Mesenchymal stem cell (in vitro differentiated cells and primary cell): Measurements from ENCODE around the gene CEP89.
"Not testable (repeated sequence)": the region's sequence is repeated elsewhere in the genome, so short reads cannot be mapped to it uniquely, and the experiment has no call there.

Experiments used
- DNase-seq: peaks from one replicate; pipeline ENCODE4 v3.0.0-alpha.2; 2013
- H2AFZ ChIP-seq: one replicate; pipeline ENCODE4 v1.6.1; 2013; ENCODE audit warnings: low read depth, mild to moderate bottlenecking, control low read depth, inconsistent platforms, low read length, moderate library complexity
- H2AK5ac ChIP-seq: 2 replicates; pipeline ENCODE4 v1.6.1; 2013; ENCODE audit warnings: low read length, moderate library complexity, mild to moderate bottlenecking, inconsistent platforms; ENCODE audit not compliant: severe bottlenecking
- H2BK120ac ChIP-seq: one replicate; pipeline ENCODE4 v1.6.1; 2013; ENCODE audit warnings: low read depth, mild to moderate bottlenecking, inconsistent platforms, low read length, moderate library complexity
- H2BK12ac ChIP-seq, 2 experiments: one replicate each; pipeline ENCODE4 v1.6.1; 2013; ENCODE audit warnings: inconsistent platforms in 2 of 2, low read length in 2 of 2, mild to moderate bottlenecking in 2 of 2, moderate library complexity in 2 of 2, control low read depth in 1 of 2
- H2BK15ac ChIP-seq: one replicate; pipeline ENCODE4 v1.6.1; 2013; ENCODE audit warnings: mild to moderate bottlenecking, low read depth, inconsistent platforms; ENCODE audit not compliant: poor library complexity, severe bottlenecking
- H2BK5ac ChIP-seq: 2 replicates; pipeline ENCODE4 v1.6.1; 2013; ENCODE audit warnings: low read depth, mild to moderate bottlenecking, low read length, control low read depth, inconsistent platforms; ENCODE audit not compliant: poor library complexity, severe bottlenecking
- H3K14ac ChIP-seq, 2 experiments: one replicate each; pipeline ENCODE4 v1.6.1; 2013; ENCODE audit warnings: inconsistent platforms in 2 of 2, low read length in 2 of 2, control low read depth in 1 of 2, mild to moderate bottlenecking in 1 of 2, moderate library complexity in 1 of 2
- H3K18ac ChIP-seq, 2 experiments: one replicate each; pipeline ENCODE4 v1.6.1; 2013; ENCODE audit warnings: inconsistent platforms in 2 of 2, low read length in 2 of 2, control low read depth in 1 of 2, low read depth in 1 of 2, mild to moderate bottlenecking in 1 of 2
- H3K23ac ChIP-seq, 2 experiments: one replicate each; pipeline ENCODE4 v1.6.1; 2013; ENCODE audit warnings: inconsistent platforms in 2 of 2, low read length in 2 of 2, mild to moderate bottlenecking in 2 of 2, moderate library complexity in 2 of 2, control low read depth in 1 of 2
- H3K27ac ChIP-seq: 2 replicates; pipeline ENCODE4 v1.5.1; 2013; ENCODE audit warnings: mild to moderate bottlenecking, moderate library complexity, low read length, control low read depth, inconsistent platforms; ENCODE audit not compliant: poor library complexity, severe bottlenecking
- H3K27me3 ChIP-seq, 2 experiments: 2 replicates each; pipeline versions ENCODE4 v1.6.1 to v1.7.0; 2013; ENCODE audit warnings: low read length in 2 of 2, mild to moderate bottlenecking in 2 of 2, moderate library complexity in 2 of 2, control low read depth in 1 of 2, inconsistent platforms in 1 of 2; ENCODE audit not compliant: control insufficient read depth in 1 of 2, insufficient read depth in 1 of 2
- H3K36me3 ChIP-seq, 2 experiments: 2 replicates each; pipeline versions ENCODE4 v1.6.1 to v1.7.0; 2013; ENCODE audit warnings: low read length in 2 of 2, control low read depth in 1 of 2, inconsistent platforms in 1 of 2, low read depth in 1 of 2, mild to moderate bottlenecking in 1 of 2; ENCODE audit not compliant: insufficient read depth in 2 of 2, control insufficient read depth in 1 of 2
- H3K4ac ChIP-seq, 2 experiments: one replicate each; pipeline ENCODE4 v1.6.1; 2013; ENCODE audit warnings: inconsistent platforms in 2 of 2, low read length in 2 of 2, mild to moderate bottlenecking in 2 of 2, moderate library complexity in 2 of 2, control low read depth in 1 of 2, low read depth in 1 of 2
- H3K4me1 ChIP-seq: 2 replicates; pipeline ENCODE4 v1.6.1; 2013; ENCODE audit warnings: low read depth, low read length, control low read depth; ENCODE audit not compliant: control insufficient read depth, insufficient read depth
- H3K4me2 ChIP-seq: 2 replicates; pipeline ENCODE4 v1.6.1; 2013; ENCODE audit warnings: low read length, mild to moderate bottlenecking, inconsistent platforms; ENCODE audit not compliant: poor library complexity, severe bottlenecking
- H3K4me3 ChIP-seq, 2 experiments: 2 replicates each; pipeline versions ENCODE4 v1.5.1 to v1.7.0; 2013; ENCODE audit warnings: low read length in 2 of 2, mild to moderate bottlenecking in 2 of 2, control low read depth in 1 of 2, low read depth in 1 of 2; ENCODE audit not compliant: insufficient read depth in 1 of 2
- H3K79me1 ChIP-seq: replicated peaks from 2 replicates; pipeline ENCODE4 v1.6.1; 2013; ENCODE audit warnings: mild to moderate bottlenecking, control low read depth, low read length, inconsistent platforms; ENCODE audit not compliant: poor library complexity, severe bottlenecking
- H3K9ac ChIP-seq: 2 replicates; pipeline ENCODE4 v1.7.0; 2013; ENCODE audit warnings: mild to moderate bottlenecking, low read length, moderate library complexity
- H3K9me3 ChIP-seq: 2 replicates; pipeline ENCODE4 v1.7.0; 2013; ENCODE audit warnings: mild to moderate bottlenecking, low read length; ENCODE audit not compliant: control insufficient read depth
- H4K8ac ChIP-seq: one replicate; pipeline ENCODE4 v1.6.1; 2013; ENCODE audit warnings: inconsistent platforms, mild to moderate bottlenecking, low read length, moderate library complexity
- H4K91ac ChIP-seq: one replicate; pipeline ENCODE4 v1.6.1; 2013; ENCODE audit warnings: mild to moderate bottlenecking, low read length, inconsistent platforms
- WGBS: methylation state at CpG from one replicate; pipeline ENCODE4 v1.1.7; 2013; ENCODE audit warnings: mixed read lengths; 5-methylcytosine and 5-hydroxymethylcytosine counted together

CEP89 gene

GRCh38 chr19:32857584-32857983, 114.2 kb downstream of the CEP89 start:
- H3K23ac ChIP-seq: no peak overlapping the region
- H3K9me3 ChIP-seq: no peaks in the 10 kb centered on the region
- H3K27ac ChIP-seq: no peak overlapping the region
- no peak overlapping the region for H2BK12ac ChIP-seq
- no peaks in the 10 kb centered on the region for H3K36me3 ChIP-seq
- no peak overlapping the region for H3K18ac ChIP-seq
- H3K4ac ChIP-seq: no peak overlapping the region
- no peak overlapping the region for H3K14ac ChIP-seq
- no peak overlapping the region for H2BK15ac ChIP-seq
- H2AK5ac ChIP-seq: no peak overlapping the region
- no peaks in the 10 kb centered on the region for H3K27me3 ChIP-seq
- H3K4me3 ChIP-seq: no peak overlapping the region
- peaks cover 3% of the 10 kb centered on the region for H3K4me1 ChIP-seq
- H4K91ac ChIP-seq: no peak overlapping the region
- H2BK120ac ChIP-seq: no peak overlapping the region
- H3K9ac ChIP-seq: no peak overlapping the region
- H3K4me2 ChIP-seq: no peak overlapping the region
- no peak overlapping the region for H2BK5ac ChIP-seq
- no peak overlapping the region for H4K8ac ChIP-seq
- DNase-seq: no peak
- H2AFZ ChIP-seq: no peak overlapping the region
- WGBS: 91% methylated on average over 5 of the region's 5 CpGs
- H3K79me1 ChIP-seq: no peaks in the 10 kb centered on the region

- H3K4me2 ChIP-seq, H2BK120ac ChIP-seq, H4K8ac ChIP-seq, H3K27ac ChIP-seq, H4K91ac ChIP-seq, H2BK15ac ChIP-seq, H2AK5ac ChIP-seq, H2BK5ac ChIP-seq, H3K4me3 ChIP-seq, H3K79me1 ChIP-seq, H3K23ac ChIP-seq, H2BK12ac ChIP-seq, H3K4ac ChIP-seq, H3K36me3 ChIP-seq, H3K4me1 ChIP-seq, H3K9ac ChIP-seq, H3K9me3 ChIP-seq, H3K18ac ChIP-seq, DNase-seq, H2AFZ ChIP-seq, H3K14ac ChIP-seq, H3K27me3 ChIP-seq: not testable (repeated sequence)
- WGBS: 94% methylated on average over 7 of the region's 7 CpGs
Observed at GRCh38 chr19:32856818-32857217, 114.9 kb downstream of the CEP89 start.

- Histone ChIP-seq H2BK15ac (no peak overlapping the region), H2BK5ac (no peak overlapping the region), H2AK5ac (no peak overlapping the region), H3K4me2 (no peak overlapping the region), H2AFZ (no peak overlapping the region), H3K27me3 (no peaks in the 10 kb centered on the region), H3K36me3 (no peaks in the 10 kb centered on the region), H3K27ac (no peak overlapping the region), H4K91ac (no peak overlapping the region), H3K14ac (no peak overlapping the region), H3K23ac (no peak overlapping the region), H2BK12ac (no peak overlapping the region), H2BK120ac (no peak overlapping the region), H3K18ac (no peak overlapping the region), H3K4ac (no peak overlapping the region), H4K8ac (no peak overlapping the region), H3K9ac (no peak overlapping the region), H3K4me3 (no peak overlapping the region), H3K4me1 (no peaks in the 10 kb centered on the region), H3K9me3 (no peaks in the 10 kb centered on the region), H3K79me1 (no peaks in the 10 kb centered on the region)
- 45% methylated on average over 1 of the region's 6 CpGs for WGBS
- no peak for DNase-seq
Observed at GRCh38 chr19:32852216-32852615, 119.5 kb downstream of the CEP89 start.

- H2AK5ac ChIP-seq, H3K4me2 ChIP-seq, H3K79me1 ChIP-seq, DNase-seq, H2BK12ac ChIP-seq, H3K27me3 ChIP-seq, H3K14ac ChIP-seq, H2BK15ac ChIP-seq, H3K9me3 ChIP-seq, H4K91ac ChIP-seq, H3K36me3 ChIP-seq, H3K18ac ChIP-seq, H4K8ac ChIP-seq, H3K4me3 ChIP-seq, H3K4ac ChIP-seq, H2AFZ ChIP-seq, H3K23ac ChIP-seq, H3K4me1 ChIP-seq, H2BK5ac ChIP-seq, H2BK120ac ChIP-seq, H3K27ac ChIP-seq, H3K9ac ChIP-seq: not testable (repeated sequence)
- WGBS: no CpG with 5 or more reads among the region's 2 CpGs
Observed at GRCh38 chr19:32848035-32848434, 123.7 kb downstream of the CEP89 start.
